ENCODE measurements around the gene LYSMD2. TPM values are rescaled to one million over a fixed set of nuclear protein-coding genes. Genes with fewer than 3 reads are reported as not detected.

Gene LYSMD2
- total RNA-seq, 4 donors from 2014 or later, result 8.9 to 21.5 (median 15.9) TPM

GRCh38 chr15:51775967-51776816 lies 38.7 kb upstream of the LYSMD2 start:
- ATAC-seq (ENCODE audit: low FRiP score), result peak; percentile 85
- TF ChIP-seq CTCF (IDR thresholded peaks at IDR 0.05), result peak in 1 of 3 donors; percentile 41
- DNase-seq (ENCODE audit: low spot score), result no peak

- ATAC-seq (ENCODE audit: low FRiP score) (no peak), DNase-seq (ENCODE audit: low spot score) (no peak)
- TF ChIP-seq CTCF (IDR thresholded peaks at IDR 0.05), result no peak
These were observed 37.5 kb upstream of the LYSMD2 start for GRCh38 chr15:51774916-51775315.

GRCh38 chr15:51771773-51772172 lies 34.3 kb upstream of the LYSMD2 start:
- no peak for ATAC-seq (ENCODE audit: low FRiP score)
- DNase-seq (ENCODE audit: low spot score), result no peak
- no peak for TF ChIP-seq CTCF (IDR thresholded peaks at IDR 0.05)

- ATAC-seq (ENCODE audit: low FRiP score) (no peak), DNase-seq (ENCODE audit: low spot score) (no peak)
- TF ChIP-seq CTCF (IDR thresholded peaks at IDR 0.05), result no peak
These were observed 33.4 kb upstream of the LYSMD2 start for GRCh38 chr15:51770902-51771301.

GRCh38 chr15:51768018-51768417 lies 30.6 kb upstream of the LYSMD2 start:
- TF ChIP-seq CTCF (IDR thresholded peaks at IDR 0.05), result no peak
- no peak for DNase-seq (ENCODE audit: low spot score)
- ATAC-seq (ENCODE audit: low FRiP score), result no peak

GRCh38 chr15:51766341-51766740 lies 28.9 kb upstream of the LYSMD2 start:
- no peak for TF ChIP-seq CTCF (IDR thresholded peaks at IDR 0.05)
- ATAC-seq (ENCODE audit: low FRiP score) (no peak), DNase-seq (ENCODE audit: low spot score) (no peak)

GRCh38 chr15:51765751-51766150 lies 28.3 kb upstream of the LYSMD2 start:
- ATAC-seq (ENCODE audit: low FRiP score) (no peak), DNase-seq (ENCODE audit: low spot score) (no peak)
- TF ChIP-seq CTCF (IDR thresholded peaks at IDR 0.05), result no peak

All from omental fat pad (tissue), 4 donors.